HG03575 (cell line): ENCODE results near the gene R3HDM1.
"Not testable (repeated sequence)": the region's sequence is repeated elsewhere in the genome, so short reads cannot be mapped to it uniquely, and the experiment has no call there.

ENCODE experiments used
- ATAC-seq: cut with Tn5 transposase; IDR thresholded peaks from one replicate; pipeline ENCODE4 v1.9.1; 2021; ENCODE audit not compliant: unreplicated experiment, insufficient number of reproducible peaks, low FRiP score; ENCODE audit errors: extremely low read depth

Gene R3HDM1

DNA sequence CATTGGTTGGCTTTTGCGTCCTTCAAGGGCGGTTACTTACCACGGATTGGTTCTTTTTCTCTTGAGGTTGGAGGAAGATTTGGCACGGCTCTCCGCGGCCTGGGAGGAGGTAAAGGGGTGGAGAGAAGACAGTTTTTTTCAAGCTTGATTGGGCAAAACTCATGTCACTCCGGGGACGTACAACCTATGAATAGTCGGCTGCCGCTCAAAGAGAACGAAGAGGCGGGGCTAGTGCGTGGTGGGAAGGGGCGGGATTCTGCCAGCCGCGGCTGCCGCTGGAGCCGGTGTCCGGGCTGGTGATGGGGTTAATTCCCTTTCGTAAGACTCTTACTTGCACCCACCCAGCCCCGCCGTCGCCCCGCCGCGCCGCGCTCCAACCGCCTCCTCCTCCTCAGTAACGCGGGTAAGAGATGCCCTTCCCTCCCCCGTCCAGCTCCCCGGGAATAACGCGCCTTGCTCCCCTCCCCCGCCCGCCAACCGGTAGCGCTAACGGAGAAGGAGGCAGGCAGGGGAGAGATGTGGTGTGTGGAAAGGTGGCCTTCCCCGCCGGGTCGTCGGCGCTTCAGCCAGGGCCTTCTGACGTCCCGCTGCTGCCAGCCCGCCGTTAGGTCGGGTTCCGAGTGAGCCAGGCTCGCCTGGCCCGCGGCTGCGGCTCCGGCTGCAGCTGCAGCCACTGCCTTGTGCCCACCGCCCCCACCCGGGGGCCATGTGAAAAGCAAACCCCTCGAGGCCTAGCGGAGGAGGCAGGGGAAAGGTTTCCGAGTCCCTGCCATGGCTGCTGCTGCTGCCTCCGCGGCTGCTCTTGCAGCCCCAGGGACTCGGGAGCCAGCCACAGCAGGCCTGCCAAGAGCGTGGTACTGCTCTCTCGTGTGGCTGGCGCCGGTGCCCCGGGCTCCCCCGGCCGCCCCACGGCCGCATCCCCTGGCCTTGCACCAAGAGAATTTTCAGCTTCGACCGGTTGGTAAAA, at the start of gene R3HDM1:
TSS of gene R3HDM1 (plus strand) at position 254 of the 967 bp plus-strand sequence. CDS start 73,362 bp downstream, outside the sequence.
- ATAC-seq, result peak; percentile 76

DNA sequence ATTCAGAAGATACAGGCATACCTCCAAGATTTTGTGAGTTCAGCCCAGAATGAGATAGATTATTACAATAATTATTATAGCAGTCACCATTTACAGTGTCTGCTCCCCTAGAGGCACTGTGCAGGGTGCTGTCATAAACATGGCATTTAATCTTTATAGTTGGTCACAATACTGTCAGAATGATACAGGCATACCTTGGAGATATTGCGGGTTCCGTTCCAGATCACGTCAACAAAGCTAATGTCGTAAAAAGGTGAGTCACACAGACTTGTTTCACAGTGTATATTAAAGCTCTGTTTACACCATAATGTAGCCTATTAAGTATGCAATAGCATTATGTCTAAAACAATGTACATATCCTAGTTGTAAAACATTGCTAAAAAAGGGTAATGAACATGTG, 45.8 kb upstream of the R3HDM1 start:
- ATAC-seq, result no peak

- ATAC-seq, result no peak
These were observed 40.9 kb upstream of the R3HDM1 start for GRCh38 chr2:135490376-135490775.

GRCh38 chr2:135494503-135494902, 36.8 kb upstream of the R3HDM1 start:
- no peak for ATAC-seq

- no peak for ATAC-seq
These were observed 36.4 kb upstream of the R3HDM1 start for GRCh38 chr2:135494917-135495316.

GRCh38 chr2:135498588-135498987, 32.7 kb upstream of the R3HDM1 start:
- not testable (repeated sequence) for ATAC-seq

DNA sequence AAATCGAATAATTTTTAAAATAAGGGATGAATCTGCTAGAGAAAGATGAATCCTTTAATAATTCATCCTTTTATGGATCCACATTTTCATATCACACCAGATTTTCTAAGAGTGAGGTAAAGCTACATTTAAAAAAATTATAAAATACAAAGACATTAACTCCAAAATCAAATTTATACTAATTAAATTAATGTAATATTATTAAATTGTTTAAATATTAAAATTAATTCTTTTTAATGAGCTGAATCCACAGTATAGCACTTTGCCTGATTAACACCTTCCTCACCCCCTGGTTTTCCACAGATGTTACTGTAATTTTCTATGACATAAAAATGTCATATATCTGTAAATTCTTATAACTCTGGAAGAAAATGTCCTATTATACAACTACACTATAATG, 26.5 kb upstream of the R3HDM1 start:
- ATAC-seq, result no peak

DNA sequence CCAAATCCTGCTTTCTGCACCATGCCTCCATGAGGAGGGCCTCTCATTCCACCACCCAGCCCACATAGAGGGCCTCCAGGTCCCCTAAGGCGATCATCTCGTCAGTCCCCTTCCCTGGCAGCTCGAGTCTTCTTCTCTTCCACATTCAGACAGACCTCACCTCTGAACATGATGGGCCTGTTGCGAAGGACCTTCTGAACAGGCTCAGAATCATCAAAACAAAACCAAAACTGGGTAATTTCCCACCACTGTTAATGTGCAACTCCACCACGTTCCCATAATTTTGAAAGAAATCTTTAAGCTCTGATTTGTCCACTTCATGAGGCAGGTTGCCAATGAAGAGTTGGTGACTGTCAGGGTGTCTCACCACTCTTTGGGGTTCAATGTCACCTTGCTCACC, 20.7 kb upstream of the R3HDM1 start:
- ATAC-seq, result no peak

DNA sequence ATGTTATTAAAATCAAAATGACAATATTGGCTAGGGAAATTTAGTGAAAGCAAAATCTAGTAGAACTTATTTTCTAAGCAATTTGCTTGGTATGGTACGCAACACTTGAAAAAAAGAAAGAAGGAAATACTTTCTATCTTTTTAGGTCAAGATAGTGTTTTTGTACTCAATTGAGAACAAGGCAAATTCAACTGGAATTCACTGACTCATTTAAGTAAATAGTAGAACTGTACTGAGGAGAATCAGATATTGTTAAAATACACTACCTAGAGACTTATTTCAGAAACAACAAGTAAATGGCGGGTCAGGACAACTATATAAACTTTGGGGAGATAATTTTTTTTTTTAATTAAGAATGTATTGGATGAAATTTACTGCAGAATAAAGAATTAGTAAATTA, 19.2 kb upstream of the R3HDM1 start:
- no peak for ATAC-seq

DNA sequence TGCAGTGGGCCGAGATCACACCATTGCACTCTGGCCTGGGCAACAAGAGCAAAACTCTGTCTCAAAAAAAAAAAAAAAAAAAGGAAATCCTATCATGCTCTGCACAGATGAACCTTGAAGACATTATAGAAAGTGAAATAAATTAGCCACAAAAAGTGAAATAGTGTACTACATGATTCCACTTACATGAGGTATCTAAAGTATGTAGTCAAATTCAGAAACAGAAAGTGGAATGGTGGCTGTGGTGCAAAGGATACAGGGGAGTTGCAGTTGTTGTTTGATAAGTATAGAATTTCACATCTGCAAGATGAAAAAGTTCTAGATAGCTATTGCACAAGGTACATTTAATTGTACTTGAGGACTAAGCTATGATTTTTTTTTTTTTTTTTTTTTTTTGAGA, 5.5 kb upstream of the R3HDM1 start:
- ATAC-seq, result no peak

DNA sequence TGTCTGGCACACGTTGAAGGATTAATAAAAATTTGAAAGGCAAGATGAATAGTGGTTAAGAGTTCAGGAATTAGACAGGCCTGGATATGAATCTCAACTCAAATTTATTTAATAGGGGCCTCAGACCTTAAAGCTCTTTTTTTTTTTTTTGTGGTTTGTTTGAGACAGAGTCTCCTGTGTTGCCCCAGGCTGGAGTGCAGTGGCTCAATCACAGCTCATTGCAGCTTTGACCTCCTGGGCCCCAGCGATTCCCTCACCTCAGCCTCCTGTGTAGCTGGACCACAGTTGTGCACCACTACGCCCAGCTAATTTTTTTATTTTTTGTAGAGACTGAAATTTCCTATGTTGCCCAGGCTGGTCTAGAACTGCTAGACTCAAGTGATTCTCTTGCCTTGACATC, 3.3 kb upstream of the R3HDM1 start:
- ATAC-seq, result no peak

- ATAC-seq, result peak; percentile 40
These were observed 712 bp upstream of the R3HDM1 start, which contains the start of gene ZRANB3 for GRCh38 chr2:135530313-135531230. ZRANB3 (minus strand) TSS chr2:135531218.

DNA sequence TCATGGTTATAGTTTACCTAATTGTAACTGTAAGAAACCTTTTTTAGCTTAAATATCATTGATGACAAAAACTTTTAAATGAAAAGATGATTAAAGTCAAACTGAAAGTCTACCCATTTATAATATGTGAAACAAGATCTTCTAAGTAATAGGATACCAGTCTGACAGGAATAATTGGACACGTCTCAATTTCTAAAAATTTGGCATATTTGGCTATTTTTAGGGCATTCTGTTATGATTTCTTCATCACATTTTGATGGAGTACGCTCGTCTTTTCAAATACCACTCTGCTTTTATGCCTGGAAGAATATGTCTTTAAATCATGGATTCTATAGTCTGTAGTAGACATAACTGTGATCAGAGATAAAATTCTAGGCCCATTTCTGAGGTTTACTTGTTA, 1.3 kb downstream of the R3HDM1 start:
- ATAC-seq, result no peak

- not testable (repeated sequence) for ATAC-seq
These were observed 2.3 kb downstream of the R3HDM1 start for GRCh38 chr2:135533545-135533944.

- no peak for ATAC-seq
These were observed 15.2 kb downstream of the R3HDM1 start for GRCh38 chr2:135546436-135546835.

DNA sequence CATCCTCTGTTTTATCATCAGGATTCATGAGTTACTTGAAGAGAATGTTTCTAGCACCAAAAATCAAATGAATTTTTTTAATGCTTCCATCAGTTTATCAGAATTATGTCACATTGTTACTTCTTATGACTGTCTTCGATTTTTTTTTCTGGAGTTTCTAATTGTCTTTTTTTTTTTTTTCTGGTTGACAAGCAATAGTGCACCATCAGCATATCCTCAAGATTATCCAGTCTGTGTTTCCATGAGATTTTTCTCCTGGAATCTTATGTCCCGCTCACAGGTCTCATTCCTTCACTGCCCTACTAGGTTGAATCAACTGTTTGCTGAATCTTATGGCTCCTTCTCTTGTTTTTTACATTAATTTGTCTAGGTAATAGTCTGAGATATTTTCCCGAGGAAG, 16.0 kb downstream of the R3HDM1 start:
- ATAC-seq, result no peak

- no peak for ATAC-seq
These were observed 20.1 kb downstream of the R3HDM1 start for GRCh38 chr2:135551356-135551755.

- no peak for ATAC-seq
These were observed 21.6 kb downstream of the R3HDM1 start for GRCh38 chr2:135552887-135553286.

- no peak for ATAC-seq
These were observed 24.0 kb downstream of the R3HDM1 start for GRCh38 chr2:135555311-135555710.

DNA sequence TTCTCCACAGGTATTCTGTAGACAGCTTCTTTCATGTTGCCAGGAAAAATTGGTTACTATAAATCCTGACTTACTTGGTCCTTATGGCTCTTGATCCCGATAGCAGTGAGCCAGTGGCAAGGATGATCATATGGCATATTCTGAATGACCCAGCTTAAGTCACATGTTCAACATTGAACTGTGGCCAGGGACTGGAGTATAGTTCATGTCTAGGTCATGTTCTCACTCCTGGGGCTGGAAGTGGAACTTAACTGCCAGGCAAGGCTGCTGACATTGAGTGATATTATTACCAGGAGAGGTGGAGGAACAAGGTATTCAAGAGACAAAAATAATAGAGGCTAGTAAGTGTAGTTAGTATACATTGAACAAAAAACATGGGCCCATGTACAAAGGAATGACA, 26.2 kb downstream of the R3HDM1 start:
- no peak for ATAC-seq
